DND-41 (cell line): ENCODE measurements around the gene CYP26C1.

Experiments
- ATAC-seq: fragments of 200-7000 bp; cut with Tn5 transposase; 3 replicates; pipeline ENCODE4 v1.9.1; 2021; ENCODE audit warnings: low read depth; ENCODE audit not compliant: insufficient read depth
- DNase-seq: peaks from one replicate; pipeline ENCODE4 v3.0.0-alpha.2; 2020
- H2AFZ ChIP-seq: 2 replicates; pipeline ENCODE4 v1.6.0; 2012; ENCODE audit warnings: low read depth, low read length
- H3K27ac ChIP-seq: 2 replicates; pipeline ENCODE4 v1.5.1; 2012; ENCODE audit warnings: low read length, inconsistent platforms
- H3K27me3 ChIP-seq: fragments of 200-600 bp; sonication (generic); 2 replicates; pipeline ENCODE4 v1.6.0; 2012; ENCODE audit warnings: low read length, mild to moderate bottlenecking, inconsistent platforms; ENCODE audit not compliant: insufficient read depth, poor library complexity
- H3K36me3 ChIP-seq: 2 replicates; pipeline ENCODE4 v1.5.1; 2012; ENCODE audit warnings: low read length, inconsistent platforms; ENCODE audit not compliant: insufficient read depth
- H3K4me1 ChIP-seq: 2 replicates; pipeline ENCODE4 v1.5.1; 2012; ENCODE audit warnings: mild to moderate bottlenecking, low read length; ENCODE audit not compliant: insufficient read depth
- H3K4me2 ChIP-seq: 2 replicates; pipeline ENCODE4 v1.6.0; 2012; ENCODE audit warnings: mild to moderate bottlenecking, moderate library complexity, low read length, inconsistent platforms; ENCODE audit not compliant: insufficient read depth
- H3K4me3 ChIP-seq, 2 experiments: fragments of 200-600 bp in 1 of 2; shearing (Covaris generic) in 1 of 2; 2 replicates each; pipeline ENCODE4 v1.5.1; 2012 to 2016; ENCODE audit warnings: inconsistent platforms in 2 of 2, low read length in 2 of 2, mild to moderate bottlenecking in 2 of 2, low read depth in 1 of 2, moderate library complexity in 1 of 2
- H3K79me2 ChIP-seq: 2 replicates; pipeline ENCODE4 v1.6.0; 2012; ENCODE audit warnings: low read length, inconsistent platforms; ENCODE audit not compliant: insufficient read depth
- H3K9ac ChIP-seq: 2 replicates; pipeline ENCODE4 v1.6.0; 2012; ENCODE audit warnings: low read depth, mild to moderate bottlenecking, inconsistent platforms, low read length, moderate library complexity
- H3K9me3 ChIP-seq: 2 replicates; pipeline ENCODE4 v1.5.1; 2012; ENCODE audit warnings: low read length, moderate library complexity, mild to moderate bottlenecking, inconsistent platforms; ENCODE audit not compliant: insufficient read depth, severe bottlenecking
- H4K20me1 ChIP-seq: 2 replicates; pipeline ENCODE4 v1.6.0; 2012; ENCODE audit warnings: low read length; ENCODE audit not compliant: insufficient read depth
- CTCF ChIP-seq: IDR thresholded peaks from 2 replicates; pipeline ENCODE4 v1.5.1; 2012; ENCODE audit warnings: borderline replicate concordance, low read length, moderate library complexity, mild to moderate bottlenecking; ENCODE audit not compliant: poor library complexity, severe bottlenecking; ENCODE audit errors: extremely low read depth
- EZH2 ChIP-seq: IDR thresholded peaks from 3 replicates; pipeline ENCODE4 v1.6.1; 2012; ENCODE audit warnings: borderline replicate concordance, low read depth, mild to moderate bottlenecking, moderate library complexity, low read length, inconsistent platforms; ENCODE audit not compliant: severe bottlenecking

The CYP26C1 gene

GRCh38 chr10:93072713-93073538, 12.3 kb downstream of the CYP26C1 start:
- peaks cover 8% of the 10 kb centered on the region for H3K27me3 ChIP-seq
- DNase-seq (no peak), ATAC-seq (no peak)
- no peak overlapping the region for H3K27ac ChIP-seq
- H3K4me2 ChIP-seq = no peak overlapping the region
- no peak overlapping the region for H2AFZ ChIP-seq
- H4K20me1 ChIP-seq = no peaks in the 10 kb centered on the region
- no peaks in the 10 kb centered on the region for H3K4me1 ChIP-seq
- no peaks in the 10 kb centered on the region for H3K36me3 ChIP-seq
- H3K79me2 ChIP-seq = no peaks in the 10 kb centered on the region
- no peaks in the 10 kb centered on the region for H3K9me3 ChIP-seq
- H3K4me3 ChIP-seq = no peak overlapping the region
- TF ChIP-seq EZH2 = no peak
- no peak for TF ChIP-seq CTCF
- no peak overlapping the region for H3K9ac ChIP-seq

- Histone ChIP-seq H3K27ac (no peak within 1 kb of the TSS), H4K20me1 (0 out of 2 replicates have a peak, but pooled peaks cover 3% of the 10 kb centered on the region), H2AFZ (no peak within 1 kb of the TSS), H3K4me1 (no peaks in the 10 kb centered on the region), H3K79me2 (no peaks in the 10 kb centered on the region), H3K36me3 (no peaks in the 10 kb centered on the region), H3K9ac (no peak within 1 kb of the TSS), H3K4me2 (no peak within 1 kb of the TSS), H3K27me3 (peaks cover 8% of the 10 kb centered on the region), H3K9me3 (no peaks in the 10 kb centered on the region), H3K4me3 (no peak within 1 kb of the TSS)
- DNase-seq (no peak), ATAC-seq (no peak)
- no peak for TF ChIP-seq CTCF
- TF ChIP-seq EZH2 = no peak
These were observed 13.0 kb downstream of the CYP26C1 start, which contains the start of gene CYP26A1 for GRCh38 chr10:93073539-93074146. Gene CYP26A1 (plus strand): TSS chr10:93073893. CDS start chr10:93073935, 42 bp downstream.

GRCh38 chr10:93074147-93074596, 13.6 kb downstream of the CYP26C1 start:
- H3K9ac ChIP-seq = no peak overlapping the region
- peaks cover 8% of the 10 kb centered on the region for H3K27me3 ChIP-seq
- H3K36me3 ChIP-seq = no peaks in the 10 kb centered on the region
- ATAC-seq = no peak
- no peaks in the 10 kb centered on the region for H3K79me2 ChIP-seq
- no peak for TF ChIP-seq EZH2
- TF ChIP-seq CTCF = peak; percentile 40
- H3K4me1 ChIP-seq = no peaks in the 10 kb centered on the region
- 0 out of 2 replicates have a peak, but pooled peaks cover 3% of the 10 kb centered on the region for H4K20me1 ChIP-seq
- H3K4me3 ChIP-seq = no peak overlapping the region
- H2AFZ ChIP-seq = no peak overlapping the region
- no peak overlapping the region for H3K27ac ChIP-seq
- no peaks in the 10 kb centered on the region for H3K9me3 ChIP-seq
- no peak overlapping the region for H3K4me2 ChIP-seq
- no peak for DNase-seq
